GM12872 (cell line): ENCODE results near the gene TRMT2A.

Experiments used
- TF ChIP-seq, protein P1 (sequence below): IDR thresholded peaks from 3 replicates; pipeline ENCODE4 v1.5.1; 2011; ENCODE audit warnings: low read depth, mild to moderate bottlenecking, low read length, moderate library complexity; ENCODE audit not compliant: insufficient read depth

The TRMT2A gene

GRCh38 chr22:20107951-20108756, 8.9 kb downstream of the TRMT2A start:
- TF ChIP-seq, protein P1, sequence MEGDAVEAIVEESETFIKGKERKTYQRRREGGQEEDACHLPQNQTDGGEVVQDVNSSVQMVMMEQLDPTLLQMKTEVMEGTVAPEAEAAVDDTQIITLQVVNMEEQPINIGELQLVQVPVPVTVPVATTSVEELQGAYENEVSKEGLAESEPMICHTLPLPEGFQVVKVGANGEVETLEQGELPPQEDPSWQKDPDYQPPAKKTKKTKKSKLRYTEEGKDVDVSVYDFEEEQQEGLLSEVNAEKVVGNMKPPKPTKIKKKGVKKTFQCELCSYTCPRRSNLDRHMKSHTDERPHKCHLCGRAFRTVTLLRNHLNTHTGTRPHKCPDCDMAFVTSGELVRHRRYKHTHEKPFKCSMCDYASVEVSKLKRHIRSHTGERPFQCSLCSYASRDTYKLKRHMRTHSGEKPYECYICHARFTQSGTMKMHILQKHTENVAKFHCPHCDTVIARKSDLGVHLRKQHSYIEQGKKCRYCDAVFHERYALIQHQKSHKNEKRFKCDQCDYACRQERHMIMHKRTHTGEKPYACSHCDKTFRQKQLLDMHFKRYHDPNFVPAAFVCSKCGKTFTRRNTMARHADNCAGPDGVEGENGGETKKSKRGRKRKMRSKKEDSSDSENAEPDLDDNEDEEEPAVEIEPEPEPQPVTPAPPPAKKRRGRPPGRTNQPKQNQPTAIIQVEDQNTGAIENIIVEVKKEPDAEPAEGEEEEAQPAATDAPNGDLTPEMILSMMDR = no peak

DNA sequence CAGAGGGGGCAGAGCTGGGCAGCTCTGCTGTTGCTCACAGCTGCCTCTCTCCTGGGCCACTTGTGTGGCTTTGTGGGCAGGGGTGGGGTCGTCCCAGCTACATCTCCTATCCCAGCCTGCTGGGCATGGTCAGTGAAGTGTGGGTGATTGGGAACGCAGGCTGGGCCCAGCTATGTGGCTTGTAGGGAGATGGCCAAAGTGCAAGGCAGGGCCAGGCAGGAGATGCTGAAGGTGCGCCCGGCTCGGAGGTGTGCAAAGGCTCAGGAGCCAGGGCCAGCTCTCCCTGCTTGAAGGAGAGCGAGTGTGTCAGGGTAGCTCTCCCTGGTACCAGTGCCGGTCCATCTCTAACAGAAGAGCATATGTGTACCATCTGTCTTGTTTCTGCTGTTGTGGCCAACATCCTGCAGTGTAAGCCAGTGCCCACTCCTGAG, 9.5 kb downstream of the TRMT2A start:
- TF ChIP-seq, protein P1 = no peak

DNA sequence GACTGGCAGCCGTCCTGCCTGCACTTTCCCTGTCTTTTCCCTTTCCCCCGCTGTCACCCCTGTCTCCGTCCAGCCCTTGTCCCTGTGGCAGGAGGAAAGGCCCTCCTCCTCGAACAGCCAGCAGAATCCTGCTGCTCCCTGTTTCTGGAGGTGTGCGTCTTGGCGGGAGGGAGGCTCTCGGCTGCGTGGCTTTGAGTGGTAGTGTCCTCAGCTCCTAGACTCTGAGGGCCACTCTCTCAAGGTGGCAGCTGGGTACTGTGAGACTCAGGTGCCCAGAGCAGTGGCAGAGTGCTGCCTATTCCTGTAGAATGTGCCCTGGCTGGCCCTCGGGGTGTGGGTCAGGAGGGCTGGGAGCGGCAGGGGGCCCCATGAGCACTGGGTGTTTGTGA, 10.2 kb downstream of the TRMT2A start:
- TF ChIP-seq, protein P1 = no peak

DNA sequence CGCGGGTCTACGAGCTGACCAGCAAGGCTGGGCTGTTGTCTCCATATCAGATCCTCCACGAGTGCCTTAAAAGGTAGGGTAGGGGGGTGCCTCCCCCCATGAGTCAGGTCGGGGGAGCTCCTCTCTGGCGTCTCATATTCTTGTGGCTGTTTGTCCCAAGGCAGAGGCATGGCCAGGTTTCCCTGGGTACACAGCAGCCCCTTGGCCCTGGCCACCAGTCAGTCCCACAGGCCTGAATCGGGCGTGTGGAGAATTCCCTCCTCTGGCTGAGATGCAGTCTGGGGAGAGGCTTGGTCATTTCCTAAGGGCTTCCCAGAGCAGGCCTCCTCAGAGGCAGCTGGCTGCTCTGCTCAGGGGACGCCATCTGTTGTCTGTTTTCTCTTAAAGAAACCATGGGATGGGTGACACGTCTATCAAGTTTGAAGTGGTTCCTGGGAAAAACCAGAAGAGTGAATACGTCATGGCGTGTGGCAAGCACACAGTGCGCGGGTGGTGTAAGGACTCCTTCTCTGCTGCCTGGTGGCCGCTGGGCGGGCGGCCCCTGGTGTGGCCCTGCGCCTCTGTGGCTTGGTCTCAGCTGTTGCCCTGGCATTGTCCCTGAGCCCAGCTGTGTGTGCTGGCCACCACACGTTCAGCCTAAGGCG, 10.7 kb downstream of the TRMT2A start:
- TF ChIP-seq, protein P1 = no peak

DNA sequence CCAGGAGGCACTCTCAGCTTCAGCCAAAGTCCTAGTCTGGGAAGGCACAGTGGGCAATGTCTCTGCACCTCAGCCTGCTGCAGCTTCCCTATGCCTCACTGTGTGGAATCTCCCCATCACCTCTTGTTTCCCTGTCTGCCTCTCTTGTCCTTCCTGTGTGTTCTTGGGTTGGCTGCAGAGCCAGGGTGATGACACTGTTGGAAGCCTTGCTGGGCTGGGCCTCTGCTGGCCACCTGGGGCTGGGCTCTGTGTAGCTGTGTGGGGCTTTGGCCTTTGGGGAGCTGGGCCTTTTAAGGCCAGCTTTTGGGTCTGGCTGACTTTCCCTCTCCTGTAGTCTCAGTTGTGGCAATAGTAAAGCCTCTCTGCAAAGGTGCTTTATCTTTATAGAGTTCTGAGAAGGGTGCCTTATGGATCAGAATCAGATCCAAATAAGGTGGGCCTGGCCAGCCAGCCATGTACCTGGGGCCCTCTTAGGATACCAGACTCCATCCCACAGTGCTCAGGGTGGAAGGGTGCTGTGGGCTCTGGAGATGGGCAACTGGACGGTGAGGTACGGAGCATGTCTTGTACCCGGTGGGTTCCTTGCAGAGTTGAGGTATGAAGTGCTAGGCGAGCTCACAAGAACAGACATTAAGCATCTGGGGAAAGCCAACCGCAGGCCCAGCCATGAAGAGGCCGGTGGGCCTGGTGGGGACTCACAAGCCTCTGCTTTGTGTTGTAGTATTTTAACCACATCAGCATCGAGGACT, 11.4 kb downstream of the TRMT2A start:
- TF ChIP-seq, protein P1 = no peak

DNA sequence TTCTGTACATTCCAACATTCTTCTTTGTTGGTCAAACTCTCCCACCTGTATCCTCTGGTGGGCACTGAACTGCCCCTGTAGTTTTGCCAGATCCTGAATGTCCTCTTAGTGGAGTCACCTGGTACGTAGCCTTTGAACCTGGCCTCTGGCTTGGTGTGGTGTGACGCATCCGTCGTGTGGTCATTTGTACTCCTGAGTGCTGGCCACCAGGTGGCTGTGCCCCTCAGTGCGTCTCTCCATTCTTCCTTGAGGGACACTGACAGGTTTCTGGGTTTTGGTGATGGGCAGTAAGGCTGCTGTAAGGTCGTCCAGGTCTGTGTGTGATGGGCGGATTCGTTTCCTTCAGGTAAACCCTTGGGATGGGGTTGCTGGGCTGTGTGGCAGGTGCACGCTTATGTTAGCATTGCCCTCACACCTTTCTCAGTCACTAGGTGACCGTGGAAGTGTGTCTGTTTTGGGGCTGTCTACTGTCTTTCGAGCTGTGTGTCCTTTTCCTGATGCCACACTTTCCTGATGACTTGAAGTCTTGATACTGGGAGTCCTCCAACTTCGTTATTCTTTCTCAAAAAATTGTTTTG, 14.7 kb downstream of the TRMT2A start:
- TF ChIP-seq, protein P1 = no peak

GRCh38 chr22:20101638-20102037, 15.4 kb downstream of the TRMT2A start:
- TF ChIP-seq, protein P1 = no peak
